ENCODE data around the gene KDM6B. TPM values are rescaled to one million over a fixed set of nuclear protein-coding genes. Genes with fewer than 3 reads are reported as not detected.

Gene KDM6B
- total RNA-seq, 1 donor from 2014 or later, result 96.3 TPM

- Mint-ChIP-seq H3K27me3 (ENCODE audit: low read depth) (no peaks in the 10 kb centered on the region), H3K4me1 (peaks cover 58% of the 10 kb centered on the region), H3K9me3 (no peaks in the 10 kb centered on the region), H3K27ac (peak overlapping the region; percentile 98), H3K36me3 (peaks cover 4% of the 10 kb centered on the region), H3K4me3 (peak overlapping the region; percentile 95)
- DNase-seq (ENCODE audit: low spot score in 2 of 2, unreplicated experiment in 2 of 2), result no peak
- TF ChIP-seq CTCF (IDR thresholded peaks at IDR 0.05; ENCODE audit: unreplicated experiment), result no peak
These were observed 6.4 kb downstream of the KDM6B start for GRCh38 chr17:7840441-7840840.

- Mint-ChIP-seq H3K9me3 (no peaks in the 10 kb centered on the region), H3K4me3 (peak overlapping the region; percentile 95), H3K27ac (peak overlapping the region; percentile 98), H3K4me1 (peaks cover 60% of the 10 kb centered on the region), H3K36me3 (peaks cover 4% of the 10 kb centered on the region), H3K27me3 (ENCODE audit: low read depth) (no peaks in the 10 kb centered on the region)
- DNase-seq (ENCODE audit: low spot score in 2 of 2, unreplicated experiment in 2 of 2), result no peak
- no peak for TF ChIP-seq CTCF (IDR thresholded peaks at IDR 0.05; ENCODE audit: unreplicated experiment)
These were observed 6.9 kb downstream of the KDM6B start for GRCh38 chr17:7840875-7841274.

DNA sequence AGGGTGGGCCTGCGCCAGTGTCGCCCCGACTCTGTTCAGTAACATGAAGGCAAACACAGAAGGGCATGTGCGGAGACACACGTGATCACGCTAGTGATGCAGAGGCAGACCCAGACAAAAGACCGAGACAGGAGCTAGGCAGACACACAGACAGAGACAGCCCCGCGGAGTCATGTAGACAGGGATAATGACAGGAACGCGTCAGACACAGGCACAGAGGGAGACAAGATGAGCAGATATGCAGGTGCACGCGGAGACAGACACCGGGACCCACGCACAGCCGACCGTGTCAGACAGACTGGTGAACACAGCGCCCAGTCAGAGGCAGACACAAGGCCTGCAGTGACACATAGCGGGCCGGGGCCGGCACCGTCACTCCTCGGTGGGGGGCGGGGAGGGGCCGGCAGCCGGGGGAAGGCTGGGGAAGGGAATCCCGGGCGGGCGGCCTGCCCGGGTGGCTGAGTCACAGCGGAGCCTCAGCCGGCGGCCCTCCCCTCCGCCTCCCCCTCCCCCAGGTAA is 7.4 kb downstream of the KDM6B start:
- DNase-seq (ENCODE audit: low spot score in 2 of 2, unreplicated experiment in 2 of 2), result peak in 1 of 2 experiments; percentile 73
- H3K36me3 Mint-ChIP-seq, result peaks cover 4% of the 10 kb centered on the region
- H3K4me1 Mint-ChIP-seq, result peaks cover 59% of the 10 kb centered on the region
- H3K4me3 Mint-ChIP-seq, result peak overlapping the region; percentile 95
- peak overlapping the region; percentile 99 for H3K27ac Mint-ChIP-seq
- no peaks in the 10 kb centered on the region for H3K9me3 Mint-ChIP-seq
- no peaks in the 10 kb centered on the region for H3K27me3 Mint-ChIP-seq (ENCODE audit: low read depth)
- no peak for TF ChIP-seq CTCF (IDR thresholded peaks at IDR 0.05; ENCODE audit: unreplicated experiment)

- Mint-ChIP-seq H3K4me1 (peaks cover 55% of the 10 kb centered on the region), H3K27me3 (ENCODE audit: low read depth) (no peaks in the 10 kb centered on the region)
- no peak for TF ChIP-seq CTCF (IDR thresholded peaks at IDR 0.05; ENCODE audit: unreplicated experiment)
These were observed 7.9 kb downstream of the KDM6B start for GRCh38 chr17:7841915-7842379.

DNA sequence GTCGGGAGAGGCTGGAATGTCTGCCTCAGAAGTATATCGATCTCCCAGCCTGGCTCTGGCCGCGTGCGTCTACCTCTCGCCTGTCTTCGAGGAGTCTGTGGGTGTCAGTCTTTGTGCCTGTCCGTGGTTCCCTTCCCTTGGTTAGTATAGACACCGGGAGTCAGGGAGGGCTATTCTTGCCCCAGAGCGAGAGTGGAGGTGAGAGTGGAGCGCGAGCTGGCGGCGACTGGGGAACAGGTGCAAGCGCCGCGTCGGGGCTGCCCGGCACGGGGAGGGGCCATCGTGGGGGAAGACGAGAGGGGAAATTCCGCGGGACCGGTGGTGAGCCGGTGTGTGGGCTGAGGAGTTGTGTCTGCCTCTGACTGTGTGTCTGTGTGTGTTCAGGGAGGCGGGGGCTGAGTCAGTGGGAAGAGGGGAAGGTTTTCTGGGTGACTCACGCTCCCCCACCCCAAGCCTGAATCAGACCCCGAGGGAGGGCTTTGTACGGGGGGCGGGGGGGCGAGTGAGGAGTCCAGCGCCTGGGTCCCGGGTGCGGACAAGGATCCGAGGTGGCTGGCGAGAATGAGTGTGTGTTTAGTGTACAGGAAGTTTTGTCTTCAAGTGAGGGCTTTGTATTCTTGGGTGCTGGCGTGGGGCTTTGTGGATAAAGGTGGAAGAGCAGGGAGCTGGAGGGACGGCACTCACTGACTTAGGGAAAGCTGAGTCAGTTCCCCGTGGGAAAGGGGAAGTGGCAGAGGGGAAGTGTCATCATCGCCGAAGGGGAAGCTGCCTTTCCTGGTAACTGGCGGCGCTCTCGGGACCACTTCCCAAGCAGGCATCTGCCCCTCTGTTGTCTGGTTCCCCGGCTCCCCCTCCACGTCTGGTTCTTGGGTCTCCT is 8.6 kb downstream of the KDM6B start:
- H3K27ac Mint-ChIP-seq, result peak overlapping the region; percentile 99
- H3K27me3 Mint-ChIP-seq (ENCODE audit: low read depth), result no peaks in the 10 kb centered on the region
- DNase-seq (ENCODE audit: low spot score in 2 of 2, unreplicated experiment in 2 of 2), result peak in 1 of 2 experiments; percentile 79
- no peaks in the 10 kb centered on the region for H3K9me3 Mint-ChIP-seq
- H3K36me3 Mint-ChIP-seq, result peaks cover 4% of the 10 kb centered on the region
- H3K4me1 Mint-ChIP-seq, result peaks cover 48% of the 10 kb centered on the region
- TF ChIP-seq CTCF (IDR thresholded peaks at IDR 0.05; ENCODE audit: unreplicated experiment), result no peak
- peak overlapping the region; percentile 95 for H3K4me3 Mint-ChIP-seq

More at GRCh38 chr17:7841915-7842379, 7.9 kb downstream of the KDM6B start:
- peak overlapping the region; percentile 99 for H3K27ac Mint-ChIP-seq
- H3K9me3 Mint-ChIP-seq, result no peaks in the 10 kb centered on the region
- peak overlapping the region; percentile 95 for H3K4me3 Mint-ChIP-seq
- peak; percentile 88 to 93 for DNase-seq (ENCODE audit: low spot score in 2 of 2, unreplicated experiment in 2 of 2)
- peaks cover 4% of the 10 kb centered on the region for H3K36me3 Mint-ChIP-seq
